HG03103 (cell line): ENCODE results near the gene ITGA8.

Experiments used
- ATAC-seq: cut with Tn5 transposase; IDR thresholded peaks from one replicate; pipeline ENCODE4 v1.9.1; 2021; ENCODE audit warnings: low read depth; ENCODE audit not compliant: unreplicated experiment

The ITGA8 gene

DNA sequence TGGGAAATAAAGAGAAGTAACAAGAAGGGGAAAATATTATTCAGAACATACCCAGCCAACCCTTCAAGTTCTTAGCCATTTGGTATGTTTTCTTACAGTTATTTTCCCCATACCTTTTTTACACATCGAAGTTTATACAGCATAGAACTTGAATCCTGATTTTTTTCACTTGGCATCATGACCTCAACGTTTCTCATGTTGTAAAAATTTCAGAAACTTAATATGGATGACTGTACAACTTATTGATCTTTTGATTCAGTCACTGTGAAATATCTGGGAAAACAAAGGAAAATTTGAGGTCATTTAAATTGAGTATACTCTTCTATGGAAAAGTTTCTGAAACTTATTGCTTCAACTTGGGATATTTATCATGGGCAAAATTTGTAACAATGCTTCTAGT lies 245.1 kb downstream of the ITGA8 start:
- ATAC-seq, result no peak

DNA sequence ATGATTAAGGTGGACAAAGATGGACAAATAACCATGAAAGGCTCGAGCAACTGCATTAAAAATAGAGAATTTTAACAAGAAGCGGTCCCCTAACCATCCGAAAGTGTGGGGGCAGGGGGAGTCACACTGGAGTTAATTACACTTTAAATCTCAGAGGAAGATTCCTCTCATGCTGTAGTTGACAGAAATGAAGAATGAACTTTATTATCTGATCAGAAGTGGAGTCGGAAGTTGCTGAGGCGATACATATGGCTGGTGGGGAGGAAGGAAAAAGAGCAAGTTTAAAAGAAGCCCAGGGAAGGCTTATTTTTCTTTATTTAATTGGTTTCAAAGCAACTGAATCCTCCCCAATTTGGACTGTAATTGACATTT lies 246.3 kb downstream of the ITGA8 start:
- no peak for ATAC-seq

DNA sequence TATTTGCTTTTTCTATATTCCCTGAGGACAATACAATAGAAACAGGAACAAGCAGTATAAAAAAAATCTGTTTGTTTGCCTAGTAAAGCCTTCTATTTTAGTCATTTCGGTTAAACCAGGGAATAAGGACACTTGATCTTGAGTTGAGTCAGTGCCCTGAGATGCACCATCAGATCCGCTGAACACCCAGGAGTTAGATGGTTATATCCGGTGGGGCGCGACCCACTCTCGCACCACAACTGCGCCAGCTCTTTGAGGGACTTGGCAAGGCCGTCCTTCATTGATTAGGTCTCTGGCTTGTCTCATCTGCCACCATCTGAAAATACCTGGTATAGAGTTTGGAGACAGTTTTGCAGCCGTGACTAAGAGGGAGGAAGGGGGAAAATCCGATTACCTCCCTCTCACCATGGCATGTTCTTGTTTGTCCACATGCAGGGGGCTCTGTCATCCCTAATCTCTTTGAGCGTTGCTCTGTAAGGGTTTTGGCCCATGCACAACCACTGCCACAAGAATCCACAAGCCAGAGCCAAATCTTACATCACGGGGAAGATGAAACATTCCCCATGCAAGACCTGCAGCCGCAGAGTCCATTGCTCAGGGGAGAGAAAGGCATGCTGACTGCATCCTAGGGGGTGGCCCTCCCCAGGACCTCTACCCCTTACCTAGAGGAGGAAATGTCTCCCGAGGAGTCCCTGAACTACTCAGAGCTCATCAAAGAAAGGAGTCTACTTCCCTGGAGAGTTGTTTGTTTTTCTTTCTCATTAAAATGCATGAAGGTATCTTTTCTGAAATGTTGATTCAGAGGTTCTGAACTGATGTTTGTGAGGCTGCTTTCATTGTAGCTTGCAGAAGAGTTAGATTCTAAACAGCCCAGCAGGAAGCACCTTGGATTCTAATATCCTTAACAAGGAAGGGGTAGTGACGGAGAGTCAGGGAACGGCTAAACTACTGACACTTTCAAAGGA lies 247.0 kb downstream of the ITGA8 start:
- ATAC-seq, result no peak

DNA sequence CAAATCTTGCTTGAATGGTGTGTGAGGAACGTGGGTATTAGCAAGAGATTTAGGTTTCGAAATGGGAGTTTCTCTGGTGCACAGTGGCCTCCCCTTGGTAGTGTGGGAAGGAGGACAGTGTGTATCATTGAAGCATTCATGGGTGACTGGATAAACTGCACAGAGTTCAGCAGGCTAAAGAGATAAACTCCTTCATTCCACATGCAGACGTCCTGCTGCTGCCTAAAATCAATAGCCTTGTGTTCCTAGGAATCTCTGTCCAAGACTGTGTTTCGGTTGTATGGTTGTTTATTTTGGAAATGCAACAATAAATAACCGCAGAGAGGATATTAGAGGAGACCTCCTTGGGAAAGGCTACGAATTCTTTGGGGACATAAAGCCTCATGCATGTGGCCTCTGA lies 247.7 kb downstream of the ITGA8 start:
- ATAC-seq, result no peak

DNA sequence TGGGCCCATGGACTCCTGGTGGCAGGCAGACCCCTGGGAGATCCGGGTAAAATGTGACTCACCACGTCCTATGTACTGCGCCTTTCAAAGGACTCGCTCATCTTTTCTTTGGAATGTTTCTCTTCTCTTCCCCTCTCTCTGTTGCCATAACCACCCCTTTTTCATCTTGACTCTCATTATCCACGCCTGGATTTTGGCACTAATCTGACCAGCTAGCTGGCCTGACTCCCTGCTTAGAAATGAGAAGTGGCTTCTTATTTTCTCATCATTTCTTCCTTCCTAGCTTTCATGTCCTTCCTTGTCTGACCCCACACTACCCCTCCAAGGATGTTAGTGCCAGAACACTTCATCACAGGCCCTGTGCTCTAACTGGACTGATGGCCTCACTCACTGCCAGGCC lies 250.6 kb downstream of the ITGA8 start:
- no peak for ATAC-seq

DNA sequence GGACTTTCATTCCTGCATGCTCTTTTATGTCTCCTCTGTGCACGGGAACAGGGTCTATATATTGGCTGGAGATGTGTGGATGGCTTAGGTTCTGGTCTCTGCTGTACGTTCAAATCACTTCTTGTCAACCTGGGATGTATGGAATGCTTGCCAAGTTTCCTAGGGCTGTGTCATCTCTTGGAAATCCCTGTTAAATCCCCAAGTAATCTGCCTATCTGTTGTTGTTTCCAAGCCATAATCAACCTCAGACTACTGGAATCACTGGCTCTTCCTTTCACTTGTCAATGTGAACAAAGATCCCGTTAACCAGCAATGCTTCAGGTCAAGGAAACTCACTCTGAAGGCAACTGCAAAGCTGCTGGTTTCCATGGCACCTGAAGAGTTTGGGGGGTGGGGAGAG lies 255.3 kb downstream of the ITGA8 start:
- ATAC-seq, result no peak
